ENCODE measurements around the gene ZBTB20. TPM values are rescaled to one million over a fixed set of nuclear protein-coding genes. Genes with fewer than 3 reads are reported as not detected.

Gene ZBTB20
- total RNA-seq, 1 experiment from 2014 or later: 0.10 TPM

DNA sequence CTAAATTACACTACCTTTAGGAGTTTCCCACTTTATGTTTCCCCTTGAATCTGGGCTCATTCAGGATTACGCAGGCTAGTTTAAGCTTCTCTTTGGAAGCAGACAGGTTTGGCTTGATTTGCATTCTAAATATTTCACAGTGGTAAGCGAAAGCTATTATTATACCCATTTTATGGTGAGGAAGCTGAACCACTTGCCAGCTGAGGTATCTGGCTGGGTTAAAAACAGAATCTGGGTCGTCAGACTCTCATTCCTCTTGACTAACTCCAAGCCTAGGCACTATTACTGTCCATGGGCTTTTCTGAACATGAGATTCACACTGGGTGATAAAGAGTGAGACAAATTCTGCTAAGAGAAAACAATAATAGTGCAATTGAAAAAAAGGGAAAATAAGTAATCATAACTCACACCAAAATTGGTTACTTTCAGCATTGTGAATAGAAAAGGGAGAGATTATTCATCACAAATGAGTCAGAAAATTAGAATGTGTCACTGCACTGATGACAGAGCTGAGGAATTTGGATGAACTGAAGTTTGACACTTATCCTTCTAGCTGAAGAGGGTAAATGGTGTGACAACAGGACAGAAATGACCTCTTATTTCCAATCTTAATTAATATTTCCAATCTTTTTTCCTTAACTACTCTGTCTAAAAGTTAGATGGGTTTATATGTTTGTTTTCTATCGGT is 642.0 kb downstream of the ZBTB20 start:
- DNase-seq (ENCODE audit: low spot score): no peak
- in situ Hi-C loops (cut with HindIII; ENCODE audit: low sequenced_read_pairs): no loop called here

DNA sequence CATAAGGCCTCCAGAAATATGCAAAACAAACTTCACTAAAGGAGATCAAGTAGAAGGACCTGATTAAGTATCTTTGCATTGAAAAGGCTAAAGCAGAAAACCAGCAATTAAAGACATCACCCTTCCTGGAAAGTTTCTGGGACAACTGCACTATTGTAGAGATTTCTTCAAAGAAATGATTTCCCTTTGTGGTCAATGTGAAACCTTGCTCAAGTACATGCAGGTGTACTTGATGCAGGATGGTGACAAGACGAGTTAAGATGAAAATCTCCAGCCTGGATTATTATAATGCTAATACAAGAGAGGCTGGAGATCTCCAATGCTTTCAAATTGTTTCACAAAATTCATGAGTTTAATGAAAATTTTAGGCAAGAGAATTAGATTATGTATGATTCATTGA is 644.9 kb downstream of the ZBTB20 start:
- no peak for DNase-seq (ENCODE audit: low spot score)
- in situ Hi-C loops (cut with HindIII; ENCODE audit: low sequenced_read_pairs): no loop called here

DNA sequence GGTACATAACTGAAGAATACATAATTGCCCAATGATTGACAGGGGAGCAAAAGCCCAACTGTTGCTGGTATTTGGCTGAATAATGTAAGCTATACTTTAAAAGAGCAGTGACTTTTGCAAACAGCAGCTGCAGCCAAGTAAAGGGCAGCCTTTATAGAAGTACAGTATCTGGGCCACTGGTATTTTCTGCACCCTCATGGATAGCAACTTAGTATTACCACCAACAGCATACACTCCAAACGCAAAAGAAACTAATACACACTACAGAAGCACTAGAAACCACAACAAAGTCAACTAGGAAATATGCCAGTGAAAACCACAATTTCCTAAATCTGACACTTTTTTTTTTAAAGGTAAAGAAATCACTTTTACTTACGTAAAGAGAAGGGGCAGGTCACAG is 647.1 kb downstream of the ZBTB20 start:
- DNase-seq (ENCODE audit: low spot score): no peak
- in situ Hi-C loops (cut with HindIII; ENCODE audit: low sequenced_read_pairs): no loop called here

DNA sequence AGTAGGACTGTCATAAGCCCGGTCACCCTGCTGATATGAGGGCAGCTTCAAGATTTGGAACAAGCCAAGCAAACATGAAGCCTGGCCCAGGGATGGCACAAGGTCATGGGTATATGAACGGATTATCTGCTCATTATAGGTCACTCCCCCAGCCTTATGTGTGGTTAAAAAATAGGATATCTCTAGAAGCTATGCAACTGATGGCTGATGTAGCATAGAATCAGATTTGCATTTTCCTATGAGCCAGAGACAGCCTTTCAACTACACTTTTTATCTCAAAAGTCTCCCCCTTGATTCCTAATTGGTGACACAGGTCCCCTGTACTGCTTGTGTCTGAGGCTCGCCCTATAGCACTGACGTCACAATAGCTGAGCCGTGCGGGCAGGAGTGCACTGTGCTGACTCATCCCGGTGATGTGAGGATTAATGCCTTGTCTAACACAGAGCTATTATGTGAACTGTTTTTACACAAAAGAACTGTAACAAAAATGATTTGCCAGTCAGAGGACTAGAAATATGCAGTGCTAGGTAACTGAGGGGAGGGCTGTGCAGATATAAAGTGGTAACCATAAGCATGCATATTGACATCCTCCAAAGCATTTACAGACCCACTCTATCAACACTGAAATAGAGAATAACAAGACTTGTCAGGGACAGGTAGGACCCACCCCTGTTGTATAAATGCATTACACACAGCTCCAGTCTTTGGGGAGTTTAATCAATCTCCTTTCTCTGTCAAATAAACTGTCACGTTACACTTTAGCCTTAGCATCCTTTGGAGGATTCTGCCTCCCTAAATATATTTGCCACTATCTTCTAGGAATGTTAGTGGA is 648.3 kb downstream of the ZBTB20 start:
- in situ Hi-C loops (cut with HindIII; ENCODE audit: low sequenced_read_pairs): no loop called here
- peak; percentile 69 for DNase-seq (ENCODE audit: low spot score)

DNA sequence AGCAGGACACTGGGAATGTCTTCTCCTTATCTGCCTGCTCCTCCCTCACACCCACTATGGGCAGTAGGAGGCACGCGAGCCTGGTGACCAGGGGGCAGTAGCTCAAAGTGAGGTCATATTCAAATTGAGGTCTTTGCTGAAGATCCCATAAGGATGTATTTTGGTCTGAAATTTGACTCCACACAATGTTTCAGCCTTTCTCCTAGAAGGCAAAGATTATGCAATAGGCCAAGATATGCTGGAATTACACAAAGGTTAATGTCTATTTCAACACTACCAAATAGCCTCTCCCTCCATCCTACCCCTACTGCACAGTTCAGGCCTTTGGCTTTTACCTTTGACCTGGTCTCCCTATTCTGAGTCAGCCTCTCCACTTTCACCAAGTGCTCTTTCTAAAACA is 650.2 kb downstream of the ZBTB20 start:
- in situ Hi-C loops (cut with HindIII; ENCODE audit: low sequenced_read_pairs): no loop called here
- peak; percentile 33 for DNase-seq (ENCODE audit: low spot score)

DNA sequence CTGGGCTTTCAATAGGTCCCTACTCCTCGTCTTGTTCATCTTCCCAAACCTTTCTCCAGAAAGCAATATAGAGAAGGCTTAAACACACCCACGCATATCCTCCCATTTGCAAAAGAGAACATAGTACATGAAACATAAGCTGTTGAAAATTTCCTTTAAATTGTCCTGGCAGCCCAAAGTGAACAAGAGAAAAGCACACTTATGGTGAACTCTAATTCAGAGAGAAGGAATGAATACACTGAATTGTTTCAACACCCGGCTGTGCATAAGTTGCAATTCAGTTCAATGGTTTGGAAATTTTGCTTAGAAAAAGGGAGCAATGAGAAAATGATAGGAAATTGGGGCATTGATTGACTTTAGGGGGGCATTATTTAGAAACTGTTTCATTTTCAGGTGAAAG is 650.6 kb downstream of the ZBTB20 start:
- in situ Hi-C loops (cut with HindIII; ENCODE audit: low sequenced_read_pairs): no loop called here

DNA sequence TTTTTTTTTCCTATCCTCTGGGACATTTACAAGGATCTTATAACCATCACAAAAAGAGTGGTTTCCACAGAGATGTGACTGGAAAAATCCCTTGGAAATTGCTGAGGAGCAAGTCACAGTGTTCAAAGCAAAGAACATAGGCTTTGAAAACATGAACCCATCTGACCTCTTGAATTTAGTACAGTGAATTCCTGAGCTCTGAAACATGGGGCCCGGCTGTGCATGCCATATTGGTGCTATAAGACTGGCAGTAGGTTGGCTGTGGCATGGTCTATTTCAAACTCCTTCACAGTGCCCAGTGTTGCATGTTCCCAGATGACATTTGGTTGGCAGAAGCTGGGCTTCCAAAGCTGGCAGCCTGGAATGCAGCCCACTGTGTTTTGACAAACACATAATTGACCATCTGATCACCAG is 651.1 kb downstream of the ZBTB20 start:
- peak; percentile 95 for DNase-seq (ENCODE audit: low spot score)
- in situ Hi-C loops (cut with HindIII; ENCODE audit: low sequenced_read_pairs): no loop called here

More for the DNA sequence above, 650.6 kb downstream of the ZBTB20 start:
- DNase-seq (ENCODE audit: low spot score): no peak

DNA sequence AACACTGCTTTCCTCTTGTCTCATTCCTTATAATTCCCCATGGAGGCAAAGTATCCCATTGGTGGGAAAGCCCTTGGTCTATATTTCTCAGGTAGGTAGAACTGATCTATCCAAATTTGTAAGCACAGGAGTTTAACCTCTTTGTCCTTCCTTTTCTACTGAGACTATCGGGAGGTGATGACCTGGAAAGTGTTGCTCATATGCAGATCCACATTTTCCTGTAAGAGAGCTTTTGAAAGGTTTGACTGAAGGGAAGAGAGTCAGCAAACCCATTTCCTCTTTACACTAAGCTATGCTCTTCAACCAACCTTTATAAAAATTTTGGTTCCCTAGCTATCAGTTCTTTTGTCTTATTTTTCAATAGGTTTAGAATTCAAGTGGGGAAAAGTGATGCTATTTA is 652.6 kb downstream of the ZBTB20 start:
- in situ Hi-C loops (cut with HindIII; ENCODE audit: low sequenced_read_pairs): no loop called here
- DNase-seq (ENCODE audit: low spot score): no peak

DNA sequence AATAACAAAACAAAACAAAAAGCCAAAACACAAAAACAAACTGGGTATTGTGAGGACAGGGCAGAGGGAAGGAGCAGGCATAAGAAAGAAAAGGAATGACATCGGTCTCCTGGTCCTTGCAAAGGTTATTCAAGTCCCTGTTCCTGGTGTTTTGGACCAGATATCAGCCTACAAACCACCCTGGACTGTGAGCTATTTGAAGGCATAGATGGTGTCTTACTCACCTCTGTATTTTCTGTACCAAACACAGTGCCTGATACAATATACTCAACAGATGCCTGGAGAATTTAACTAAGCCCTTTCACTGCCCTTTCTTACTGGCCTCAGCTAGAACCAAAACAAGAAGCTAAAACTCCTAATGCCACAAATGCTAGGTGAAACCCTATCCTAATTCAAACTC is 656.3 kb downstream of the ZBTB20 start:
- DNase-seq (ENCODE audit: low spot score): no peak
- in situ Hi-C loops (cut with HindIII; ENCODE audit: low sequenced_read_pairs): no loop called here

DNA sequence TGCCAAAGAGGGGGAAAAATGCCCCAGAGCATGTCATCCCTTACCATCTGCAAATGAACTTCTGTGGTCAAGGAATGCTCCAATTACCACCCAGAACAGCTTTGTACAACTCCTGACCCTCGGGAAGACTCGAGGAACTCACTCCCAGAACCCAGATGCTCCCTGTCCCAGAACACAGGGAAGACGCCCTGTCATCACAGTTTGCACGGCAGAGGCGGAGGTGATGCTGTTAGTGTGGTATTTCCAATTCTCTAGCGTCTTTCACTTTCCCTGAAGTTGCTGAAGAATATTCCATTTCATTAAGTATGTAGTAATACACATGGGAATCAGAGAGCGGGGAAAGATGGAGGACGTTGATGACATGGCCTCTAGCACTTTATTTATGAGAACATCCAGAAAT is 659.6 kb downstream of the ZBTB20 start:
- in situ Hi-C loops (cut with HindIII; ENCODE audit: low sequenced_read_pairs): no loop called here

DNA sequence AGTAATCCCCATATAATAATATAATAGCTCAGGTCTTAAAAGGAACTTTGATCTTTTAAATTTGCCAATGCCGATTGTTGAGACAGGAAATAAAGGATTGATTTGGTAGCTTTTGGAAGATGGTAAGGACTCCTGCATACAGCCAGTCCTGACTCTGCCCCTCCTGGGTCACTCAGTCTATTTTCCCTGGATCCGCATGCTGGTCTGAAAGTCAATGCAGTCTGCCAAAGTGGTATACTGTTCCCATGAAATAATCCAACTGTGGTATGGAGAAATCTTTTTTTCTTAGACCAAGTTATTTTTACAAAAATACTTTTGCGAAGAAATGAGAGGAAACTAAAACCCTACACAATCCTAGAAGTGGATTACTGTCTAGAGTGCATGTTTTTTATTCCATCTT is 662.2 kb downstream of the ZBTB20 start:
- no peak for DNase-seq (ENCODE audit: low spot score)

More for the DNA sequence above, 659.6 kb downstream of the ZBTB20 start:
- DNase-seq (ENCODE audit: low spot score): no peak

DNA sequence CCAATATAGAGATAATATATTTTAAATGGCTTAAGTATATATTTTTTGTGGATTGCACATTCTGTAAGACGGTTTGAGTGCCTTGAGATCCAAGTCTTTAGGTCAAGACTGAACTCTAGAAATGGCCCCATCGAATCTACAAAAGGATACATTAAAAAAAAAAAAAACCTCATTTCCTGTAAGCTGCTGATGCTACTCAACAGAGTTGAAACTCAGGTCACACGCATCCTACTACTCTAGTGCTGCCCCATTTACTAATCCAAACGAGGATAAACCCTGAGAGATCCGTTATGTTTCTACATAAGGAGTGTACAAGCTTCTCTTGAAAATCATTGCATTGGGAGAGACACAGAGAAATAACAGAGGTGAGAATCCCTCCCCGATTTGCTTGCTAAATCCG is 666.0 kb downstream of the ZBTB20 start:
- in situ Hi-C loops (cut with HindIII; ENCODE audit: low sequenced_read_pairs): no loop called here
- DNase-seq (ENCODE audit: low spot score): no peak

More for the DNA sequence above, 662.2 kb downstream of the ZBTB20 start:
- in situ Hi-C loops (cut with HindIII; ENCODE audit: low sequenced_read_pairs): no loop called here

DNA sequence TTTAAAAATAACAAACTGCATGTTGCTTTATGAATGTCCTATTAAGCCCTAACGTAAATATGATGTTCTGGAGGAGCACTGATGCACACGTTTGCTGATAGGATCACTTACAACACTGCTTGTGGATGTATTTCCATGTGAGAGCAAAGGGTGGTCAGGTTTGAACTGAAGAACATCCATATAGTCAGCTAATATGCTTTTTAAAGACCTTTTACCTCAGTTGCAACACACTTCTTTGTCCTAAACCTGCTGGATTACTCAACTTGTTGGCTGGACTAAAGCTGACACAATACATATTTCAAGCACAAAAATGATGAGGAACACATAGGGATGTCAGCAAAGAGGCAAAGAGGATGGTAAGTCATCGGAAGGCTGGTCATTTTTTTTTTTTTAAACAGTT is 666.6 kb downstream of the ZBTB20 start:
- in situ Hi-C loops (cut with HindIII; ENCODE audit: low sequenced_read_pairs): no loop called here
- no peak for DNase-seq (ENCODE audit: low spot score)

DNA sequence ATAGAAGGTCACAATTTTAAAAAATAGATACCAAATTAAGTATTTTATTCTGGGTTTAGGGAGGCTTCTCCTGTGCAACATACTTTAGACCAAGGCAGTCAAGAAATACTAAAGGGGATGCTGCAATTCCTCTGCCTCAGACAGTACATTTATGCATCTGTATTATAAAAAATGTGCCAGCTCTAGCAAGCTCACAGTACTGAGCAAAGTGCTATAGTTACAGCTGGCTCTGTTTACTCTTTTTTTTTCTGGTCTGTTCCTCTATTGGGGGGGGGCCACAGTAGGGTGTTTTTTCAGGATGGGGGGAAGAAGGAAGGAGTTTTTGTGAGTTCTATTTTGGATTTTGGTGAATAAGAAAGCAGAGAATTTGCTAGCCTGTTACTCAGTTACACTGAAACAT is 668.3 kb downstream of the ZBTB20 start:
- in situ Hi-C loops (cut with HindIII; ENCODE audit: low sequenced_read_pairs): no loop called here
- DNase-seq (ENCODE audit: low spot score): no peak

DNA sequence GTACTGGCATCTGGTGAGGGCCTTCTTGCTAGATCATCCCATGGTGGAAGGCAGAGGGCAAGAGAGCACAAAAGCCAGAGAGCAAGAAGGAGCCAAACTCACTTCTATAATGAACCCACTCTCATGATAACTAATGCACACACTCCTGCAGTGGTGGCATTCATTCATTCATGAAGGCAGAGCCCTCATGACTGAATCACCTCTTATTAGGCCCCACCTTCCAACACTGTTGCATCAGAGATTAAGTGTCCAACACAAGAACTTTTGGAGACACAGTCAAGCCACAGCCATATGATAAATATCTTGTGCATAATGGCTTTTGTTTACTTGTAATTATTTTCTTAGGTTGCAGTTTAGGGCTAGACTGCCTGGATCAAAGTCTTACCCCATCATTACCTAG is 670.6 kb downstream of the ZBTB20 start:
- DNase-seq (ENCODE audit: low spot score): no peak
- in situ Hi-C loops (cut with HindIII; ENCODE audit: low sequenced_read_pairs): no loop called here

DNA sequence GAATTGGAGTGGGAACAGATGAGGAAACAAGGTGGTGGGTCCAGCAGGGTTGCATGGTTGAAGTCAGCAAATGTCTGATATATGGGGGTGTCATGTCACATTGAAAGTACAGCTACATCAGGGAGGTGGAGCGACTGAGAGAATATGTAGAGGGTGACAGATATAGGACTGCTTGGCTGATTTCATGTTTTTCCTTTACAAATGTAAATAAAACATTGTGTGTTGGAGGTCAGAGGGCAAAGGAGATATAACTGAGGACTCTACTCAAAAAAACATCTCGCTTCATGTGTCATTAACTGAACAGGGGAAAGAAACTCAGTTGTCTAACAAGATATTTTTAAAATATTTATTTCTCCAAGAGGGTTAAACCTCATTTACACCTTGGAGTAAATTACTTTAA is 675.6 kb downstream of the ZBTB20 start:
- in situ Hi-C loops (cut with HindIII; ENCODE audit: low sequenced_read_pairs): no loop called here
- no peak for DNase-seq (ENCODE audit: low spot score)

DNA sequence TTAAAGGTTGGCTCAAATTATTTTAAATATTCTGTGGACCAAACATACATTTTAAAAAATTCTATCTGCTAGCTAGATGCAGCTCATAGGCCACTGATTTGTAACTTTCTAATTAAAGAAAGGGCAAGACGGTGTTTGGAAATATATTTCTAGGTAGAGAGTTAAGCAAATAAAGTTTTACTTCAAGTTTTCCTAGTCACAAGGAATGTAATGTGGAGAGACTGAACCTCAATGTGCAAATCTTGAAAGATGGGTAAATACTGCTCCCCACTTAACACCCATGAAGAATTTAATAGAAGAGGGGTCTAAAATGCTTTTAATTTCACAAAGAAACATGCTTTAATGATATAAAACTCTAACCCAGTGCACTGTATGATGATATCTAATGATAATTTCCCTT is 678.0 kb downstream of the ZBTB20 start:
- no peak for DNase-seq (ENCODE audit: low spot score)
- in situ Hi-C loops (cut with HindIII; ENCODE audit: low sequenced_read_pairs): no loop called here

DNA sequence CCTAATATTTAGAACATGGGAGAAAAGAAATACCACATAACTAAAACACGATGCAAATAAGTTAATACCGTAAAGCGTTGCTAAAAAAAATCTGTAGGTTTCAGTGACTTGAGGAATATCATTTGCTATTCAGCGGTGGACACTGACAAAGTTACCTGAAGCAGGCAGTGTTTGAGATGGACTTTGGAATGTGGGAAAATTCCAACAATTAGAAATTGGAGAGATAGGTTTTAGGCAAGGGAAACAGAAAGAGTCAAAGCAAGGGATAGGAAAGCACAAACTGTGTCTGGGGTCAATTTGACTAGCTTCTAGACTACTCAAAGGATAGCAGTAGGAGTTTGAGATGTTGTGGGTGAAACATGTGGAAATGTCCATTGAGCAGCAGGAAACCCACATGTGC is 680.3 kb downstream of the ZBTB20 start:
- in situ Hi-C loops (cut with HindIII; ENCODE audit: low sequenced_read_pairs): no loop called here

DNA sequence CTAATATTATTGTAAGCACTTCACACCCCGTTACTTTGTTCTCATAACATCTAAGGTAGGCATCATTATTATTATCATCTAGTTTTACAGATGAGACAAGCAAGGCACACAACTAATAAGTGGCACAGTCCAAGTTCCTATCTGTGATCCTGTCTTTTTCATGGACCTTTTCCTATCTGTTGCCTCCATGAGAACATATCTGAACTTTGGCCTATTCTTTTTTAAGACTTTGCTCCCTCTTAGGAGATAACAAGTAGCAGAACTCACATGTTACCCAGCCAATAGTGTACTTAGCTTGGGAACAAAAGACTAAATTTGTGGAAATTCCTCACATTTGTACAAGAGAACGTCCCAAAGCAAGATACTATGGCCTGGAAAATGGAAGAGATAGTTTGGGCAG is 680.8 kb downstream of the ZBTB20 start:
- in situ Hi-C loops (cut with HindIII; ENCODE audit: low sequenced_read_pairs): no loop called here
- no peak for DNase-seq (ENCODE audit: low spot score)

More for the DNA sequence above, 680.3 kb downstream of the ZBTB20 start:
- DNase-seq (ENCODE audit: low spot score): no peak

DNA sequence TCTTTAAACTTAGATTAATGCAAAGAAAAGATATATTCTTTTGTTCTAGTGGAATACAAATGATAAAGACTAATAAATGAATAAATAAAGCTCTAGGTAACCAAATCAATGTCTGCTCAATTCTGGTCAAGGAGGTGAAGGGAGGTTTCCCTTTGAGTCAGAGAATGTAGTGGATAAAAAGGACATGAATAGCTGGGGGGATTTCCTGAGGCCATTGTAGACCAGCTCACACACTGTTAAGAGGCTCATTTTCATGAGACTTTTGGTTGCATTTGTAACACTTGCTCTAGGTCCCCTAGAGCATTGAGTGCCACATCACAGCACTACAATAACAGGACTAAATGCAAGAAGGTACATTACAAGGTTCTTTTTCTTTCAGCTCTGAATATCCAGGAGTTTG is 682.5 kb downstream of the ZBTB20 start:
- DNase-seq (ENCODE audit: low spot score): no peak
- in situ Hi-C loops (cut with HindIII; ENCODE audit: low sequenced_read_pairs): no loop called here

DNA sequence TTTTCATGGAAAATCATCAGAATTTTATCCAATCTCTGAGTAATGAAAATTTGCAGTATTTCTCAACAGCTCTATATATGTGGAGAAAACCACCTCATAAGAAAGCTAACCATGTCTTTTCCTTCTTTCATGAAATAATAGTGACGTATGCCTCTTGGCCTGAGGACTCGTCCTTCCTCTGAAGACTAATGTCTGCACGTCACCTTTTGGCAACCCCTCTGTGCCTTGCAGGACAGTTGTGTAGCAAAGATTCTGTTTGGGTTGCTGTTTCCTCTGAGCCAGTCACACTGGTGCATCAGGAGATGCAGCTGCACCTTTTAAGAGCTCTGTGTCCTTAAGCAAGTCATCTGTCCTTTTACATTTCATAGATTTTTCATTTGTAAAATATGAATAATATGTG is 684.3 kb downstream of the ZBTB20 start:
- in situ Hi-C loops (cut with HindIII; ENCODE audit: low sequenced_read_pairs): no loop called here
- DNase-seq (ENCODE audit: low spot score): no peak

Data from G401 (cell line).